Caco-2 (cell line): ENCODE results near the gene KRTAP6-1. TPM values are rescaled to one million over a fixed set of nuclear protein-coding genes. Genes with fewer than 3 reads are reported as not detected.

Source experiments
- BruUV-seq: library from RNA; stranded (reverse); fragments of 400-500 nt; replicated peaks from 2 replicates; lab custom pipeline; 2021; lab: Mats Ljungman, UMichigan
- CTCF ChIA-PET: fragments of 300-600 bp; sonication (Branson Sonifier 250); formaldehyde crosslinking; loops from one replicate; lab custom pipeline; 2022; ENCODE audit warnings: antibody characterized with exemption; lab: Charles Lee
- POLR2A ChIA-PET: fragments of 300-600 bp; sonication (Branson Sonifier 250); formaldehyde crosslinking; loops from one replicate; lab custom pipeline; 2022; ENCODE audit warnings: antibody characterized with exemption; lab: Charles Lee
- DNase-seq, 2 experiments: peaks; one replicate each; pipeline versions ENCODE4 v3.0.0 to v3.0.0-alpha.2; 2020 to 2022
- H3K27me3 ChIP-seq: replicated peaks from 2 replicates; pipeline ENCODE4 v1.6.0; 2011; ENCODE audit warnings: low read length; ENCODE audit not compliant: control insufficient read depth, insufficient read depth
- H3K36me3 ChIP-seq: 2 replicates; pipeline ENCODE4 v1.5.1; 2011; ENCODE audit warnings: low read length; ENCODE audit not compliant: control insufficient read depth, insufficient read depth
- H3K4me1 ChIP-seq: fragments of 250-450 bp; sonication (Bioruptor Pico); 2 replicates; pipeline ENCODE4 v1.5.1; 2020; ENCODE audit warnings: mild to moderate bottlenecking
- H3K4me3 ChIP-seq: 2 replicates; pipeline ENCODE4 v1.5.1; 2011; ENCODE audit warnings: low read depth, mild to moderate bottlenecking, control low read depth, low read length
- H3K9me3 ChIP-seq: fragments of 250-450 bp; sonication (Bioruptor Pico); 2 replicates; pipeline ENCODE4 v1.5.1; 2020; ENCODE audit warnings: mild to moderate bottlenecking, moderate library complexity
- H3K27ac Mint-ChIP-seq: one replicate; pipeline ENCODE4 v1.8.0; 2022; ENCODE audit warnings: mixed read lengths; ENCODE audit not compliant: unreplicated experiment
- H3K27me3 Mint-ChIP-seq: one replicate; pipeline ENCODE4 v1.8.0; 2022; ENCODE audit warnings: mixed read lengths; ENCODE audit not compliant: insufficient read depth, unreplicated experiment
- H3K36me3 Mint-ChIP-seq: one replicate; pipeline ENCODE4 v1.8.0; 2022; ENCODE audit warnings: mild to moderate bottlenecking, mixed read lengths; ENCODE audit not compliant: insufficient read depth, unreplicated experiment
- H3K4me1 Mint-ChIP-seq: one replicate; pipeline ENCODE4 v1.8.0; 2022; ENCODE audit warnings: low read depth, mixed read lengths; ENCODE audit not compliant: unreplicated experiment
- H3K4me3 Mint-ChIP-seq: one replicate; pipeline ENCODE4 v1.8.0; 2022; ENCODE audit warnings: mild to moderate bottlenecking, moderate library complexity, mixed read lengths; ENCODE audit not compliant: unreplicated experiment
- H3K9me3 Mint-ChIP-seq: one replicate; pipeline ENCODE4 v1.8.0; 2022; ENCODE audit warnings: mixed read lengths; ENCODE audit not compliant: unreplicated experiment
- CTCF ChIP-seq, 2 experiments: fragments of 200-600 bp in 1 of 2; IDR thresholded peaks; 1 replicate in 1 of 2; 2 replicates in 1 of 2; pipeline versions ENCODE4 v1.5.1 to v1.8.0; 2011 to 2022; ENCODE audit warnings: antibody characterized with exemption in 1 of 2, control low read depth in 1 of 2, inconsistent platforms in 1 of 2, low read depth in 1 of 2, low read length in 1 of 2, mild to moderate bottlenecking in 1 of 2, moderate library complexity in 1 of 2; ENCODE audit not compliant: insufficient read depth in 1 of 2, severe bottlenecking in 1 of 2, unreplicated experiment in 1 of 2
- intact Hi-C: fragments of 100-400 bp; cut with micrococcal nuclease; formaldehyde crosslinking; loops from one replicate; pipeline ENCODE4 v1.10.0; 2022; ENCODE audit not compliant: unreplicated experiment
- total RNA-seq: library from RNA; stranded (reverse); gene quantifications from 2 replicates; pipeline ENCODE4 v1.2.3, GENCODE V29; 2022

Gene KRTAP6-1
- total RNA-seq, 1 experiment from 2014 or later: not detected

- Histone ChIP-seq H3K36me3 (no peaks in the 10 kb centered on the region), H3K9me3 (no peaks in the 10 kb centered on the region), H3K4me3 (no peak overlapping the region), H3K27me3 (no peaks in the 10 kb centered on the region), H3K4me1 (no peaks in the 10 kb centered on the region)
- BruUV-seq: no TSS peak
- intact Hi-C loops: no loop called here
- no peaks in the 10 kb centered on the region for H3K4me1 Mint-ChIP-seq
- no peak overlapping the region for H3K27ac Mint-ChIP-seq
- TF ChIP-seq CTCF (IDR thresholded peaks at IDR 0.05; ENCODE audit: insufficient read depth in 1 of 2, low read depth in 1 of 2, low read length in 1 of 2, severe bottlenecking in 1 of 2, unreplicated experiment in 1 of 2): no peak
- H3K27me3 Mint-ChIP-seq: peaks cover 5% of the 10 kb centered on the region
- ChIA-PET CTCF (no interaction called here), POLR2A (no interaction called here)
- H3K36me3 Mint-ChIP-seq: no peaks in the 10 kb centered on the region
- no peaks in the 10 kb centered on the region for H3K9me3 Mint-ChIP-seq
- DNase-seq: no peak
- H3K4me3 Mint-ChIP-seq: no peak overlapping the region
Measured at GRCh38 chr21:30580132-30580531, 33.6 kb downstream of the KRTAP6-1 start.

GRCh38 chr21:30579346-30579745 is 34.4 kb downstream of the KRTAP6-1 start:
- H3K9me3 ChIP-seq: no peaks in the 10 kb centered on the region
- Mint-ChIP-seq H3K4me3 (no peak overlapping the region), H3K36me3 (no peaks in the 10 kb centered on the region)

DNA sequence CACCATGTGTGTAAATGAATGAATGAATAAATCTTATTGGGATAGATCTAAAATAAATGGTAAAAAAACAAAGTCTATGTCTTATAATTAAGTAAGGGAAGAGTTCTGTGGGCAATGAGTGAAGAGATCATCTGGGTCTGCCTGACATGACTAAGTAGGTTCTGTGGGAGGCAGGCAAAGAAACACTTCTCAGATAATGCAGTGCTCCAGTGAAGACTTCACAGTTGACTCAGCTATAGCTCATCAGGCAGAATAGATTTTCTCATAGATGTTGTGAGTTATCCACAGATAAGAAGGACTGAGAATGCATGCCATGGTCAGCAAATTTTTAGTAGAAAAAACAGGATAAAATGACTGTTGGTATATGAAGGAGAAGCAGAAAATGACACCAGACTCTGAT is 36.0 kb downstream of the KRTAP6-1 start:
- BruUV-seq: no TSS peak
- no peak for TF ChIP-seq CTCF (IDR thresholded peaks at IDR 0.05; ENCODE audit: insufficient read depth in 1 of 2, low read depth in 1 of 2, low read length in 1 of 2, severe bottlenecking in 1 of 2, unreplicated experiment in 1 of 2)
- Mint-ChIP-seq H3K27ac (no peak overlapping the region), H3K4me3 (no peak overlapping the region), H3K36me3 (no peaks in the 10 kb centered on the region), H3K4me1 (no peaks in the 10 kb centered on the region), H3K27me3 (peaks cover 3% of the 10 kb centered on the region), H3K9me3 (no peaks in the 10 kb centered on the region)
- ChIA-PET POLR2A (no interaction called here), CTCF (no interaction called here)
- Histone ChIP-seq H3K4me3 (no peak overlapping the region), H3K9me3 (no peaks in the 10 kb centered on the region), H3K27me3 (no peaks in the 10 kb centered on the region), H3K36me3 (no peaks in the 10 kb centered on the region), H3K4me1 (no peaks in the 10 kb centered on the region)
- intact Hi-C loops: no loop called here
- DNase-seq: no peak

More at GRCh38 chr21:30579346-30579745, 34.4 kb downstream of the KRTAP6-1 start:
- intact Hi-C loops: no loop called here
- Histone ChIP-seq H3K27me3 (no peaks in the 10 kb centered on the region), H3K4me1 (no peaks in the 10 kb centered on the region), H3K36me3 (no peaks in the 10 kb centered on the region), H3K4me3 (no peak overlapping the region)
- H3K27me3 Mint-ChIP-seq: peaks cover 5% of the 10 kb centered on the region
- no peak for TF ChIP-seq CTCF (IDR thresholded peaks at IDR 0.05; ENCODE audit: insufficient read depth in 1 of 2, low read depth in 1 of 2, low read length in 1 of 2, severe bottlenecking in 1 of 2, unreplicated experiment in 1 of 2)
- CTCF ChIA-PET: no interaction called here
- H3K9me3 Mint-ChIP-seq: no peaks in the 10 kb centered on the region
- no peak for DNase-seq
- POLR2A ChIA-PET: no interaction called here
- no TSS peak for BruUV-seq
- H3K4me1 Mint-ChIP-seq: no peaks in the 10 kb centered on the region
- H3K27ac Mint-ChIP-seq: no peak overlapping the region
